Hepatocyte (in vitro differentiated cells): ENCODE data around the gene SYNJ2. TPM values are rescaled to one million over a fixed set of nuclear protein-coding genes. Genes with fewer than 3 reads are reported as not detected.

Experiments used
- DNase-seq: peaks from one replicate; pipeline ENCODE4 v3.0.0-alpha.2; 2016; ENCODE audit warnings: low spot score
- H2AFZ ChIP-seq: fragments of 200-600 bp; sonication (generic); 2 replicates; pipeline ENCODE4 v1.6.0; 2016; ENCODE audit warnings: antibody characterized with exemption, mild to moderate bottlenecking
- H3K27ac ChIP-seq: fragments of 200-600 bp; sonication (generic); 2 replicates; pipeline ENCODE4 v1.5.1; 2016; ENCODE audit warnings: mild to moderate bottlenecking
- H3K27me3 ChIP-seq: fragments of 200-600 bp; sonication (generic); 2 replicates; pipeline ENCODE4 v1.6.1; 2016
- H3K36me3 ChIP-seq: fragments of 200-600 bp; sonication (generic); replicated peaks from 2 replicates; pipeline ENCODE4 v1.5.1; 2016; ENCODE audit warnings: low read depth; ENCODE audit not compliant: insufficient read depth
- H3K4me1 ChIP-seq: fragments of 200-600 bp; sonication (generic); 2 replicates; pipeline ENCODE4 v1.5.1; 2016; ENCODE audit warnings: mild to moderate bottlenecking, moderate library complexity; ENCODE audit not compliant: insufficient read depth
- H3K4me2 ChIP-seq: fragments of 200-600 bp; sonication (generic); 2 replicates; pipeline ENCODE4 v1.6.0; 2016
- H3K4me3 ChIP-seq: fragments of 200-600 bp; sonication (generic); 2 replicates; pipeline ENCODE4 v1.5.1; 2016; ENCODE audit warnings: mild to moderate bottlenecking
- H3K79me2 ChIP-seq: fragments of 200-600 bp; sonication (generic); 2 replicates; pipeline ENCODE4 v1.6.0; 2017; ENCODE audit warnings: mild to moderate bottlenecking
- H3K9me2 ChIP-seq: fragments of 200-600 bp; sonication (generic); replicated peaks from 2 replicates; pipeline ENCODE4 v1.6.0; 2017; ENCODE audit warnings: mild to moderate bottlenecking; ENCODE audit not compliant: insufficient read depth
- H3K9me3 ChIP-seq: fragments of 200-600 bp; sonication (generic); 2 replicates; pipeline ENCODE4 v1.5.1; 2016; ENCODE audit warnings: low read depth, mild to moderate bottlenecking
- H4K20me1 ChIP-seq: fragments of 200-600 bp; sonication (generic); 2 replicates; pipeline ENCODE4 v1.6.0; 2016; ENCODE audit warnings: mild to moderate bottlenecking; ENCODE audit not compliant: insufficient read depth, poor library complexity, severe bottlenecking
- CTCF ChIP-seq: fragments of 200-600 bp; sonication (generic); IDR thresholded peaks from 2 replicates; pipeline ENCODE4 v1.5.1; 2016; ENCODE audit warnings: antibody characterized with exemption, mild to moderate bottlenecking; ENCODE audit not compliant: poor library complexity
- EZH2 ChIP-seq: fragments of 200-600 bp; sonication (generic); IDR thresholded peaks from 2 replicates; pipeline ENCODE4 v1.6.1; 2016; ENCODE audit warnings: antibody characterized with exemption, mild to moderate bottlenecking, borderline replicate concordance
- EZH2phosphoT487 ChIP-seq: fragments of 200-600 bp; sonication (generic); IDR thresholded peaks from one replicate; pipeline ENCODE4 v1.6.1; 2018; ENCODE audit warnings: antibody characterized with exemption, mild to moderate bottlenecking, low read depth, moderate library complexity; ENCODE audit not compliant: unreplicated experiment, severe bottlenecking
- WGBS: methylation state at CpG from one replicate; pipeline ENCODE4 v1.1.6; 2016; ENCODE audit warnings: low lambda C conversion rate; ENCODE audit errors: missing lambda C conversion rate; 5-methylcytosine and 5-hydroxymethylcytosine counted together
- polyA plus RNA-seq: library from polyadenylated mRNA; unstranded; fragments of >200 nt; fragmentation: Nextera tagmentation; extraction: Ambion mirVana; gene quantifications from 2 replicates; pipeline ENCODE4 v1.2.1, GENCODE V29; 2016
- total RNA-seq: library from RNA; depleted of rRNA; stranded (reverse); fragments of >200 nt; gene quantifications from 2 replicates; pipeline ENCODE4 v1.2.3, GENCODE V29; 2014

The SYNJ2 gene
- total and polyA plus RNA-seq, 2 experiments from 2014 or later = 15.4 to 21.4 TPM

- Histone ChIP-seq H3K27ac (peak overlapping the region; percentile 79), H4K20me1 (no peaks in the 10 kb centered on the region), H3K4me2 (no peak overlapping the region), H3K79me2 (no peaks in the 10 kb centered on the region), H3K36me3 (no peaks in the 10 kb centered on the region), H3K27me3 (no peaks in the 10 kb centered on the region), H3K9me2 (no peaks in the 10 kb centered on the region), H3K4me1 (peaks cover 10% of the 10 kb centered on the region), H2AFZ (no peak overlapping the region), H3K4me3 (no peak overlapping the region), H3K9me3 (no peaks in the 10 kb centered on the region)
- DNase-seq = no peak
- no peak for TF ChIP-seq CTCF
- TF ChIP-seq EZH2 = no peak
- no peak for TF ChIP-seq EZH2phosphoT487
- 96% methylated on average over 6 of the region's 6 CpGs for WGBS
These were observed 88.1 kb downstream of the SYNJ2 start for GRCh38 chr6:158069800-158070195.

DNA sequence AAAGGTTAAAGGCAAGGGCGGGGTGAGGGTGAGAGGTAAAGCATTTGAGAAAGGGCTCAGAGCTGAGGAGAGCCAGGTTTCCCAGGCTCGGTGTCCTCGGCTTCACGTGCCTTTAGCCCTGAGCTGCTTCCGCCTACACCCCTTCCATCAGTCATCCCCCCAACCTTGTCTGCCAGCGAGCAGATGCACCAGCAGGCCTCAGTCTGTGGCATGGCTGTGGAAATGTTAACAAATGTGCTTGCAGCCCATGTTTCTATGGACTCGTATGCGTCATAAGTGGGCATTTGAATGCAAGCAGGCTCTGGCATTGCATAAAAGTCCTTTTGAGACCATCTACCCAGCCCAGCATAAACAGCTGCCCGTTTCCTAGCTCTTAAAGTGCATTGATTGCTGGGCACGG lies 88.8 kb downstream of the SYNJ2 start:
- Histone ChIP-seq H3K36me3 (no peaks in the 10 kb centered on the region), H4K20me1 (no peaks in the 10 kb centered on the region), H3K4me2 (no peak overlapping the region), H2AFZ (no peak overlapping the region), H3K79me2 (no peaks in the 10 kb centered on the region), H3K27me3 (no peaks in the 10 kb centered on the region), H3K9me2 (no peaks in the 10 kb centered on the region), H3K9me3 (no peaks in the 10 kb centered on the region), H3K4me1 (peaks cover 10% of the 10 kb centered on the region), H3K4me3 (no peak overlapping the region), H3K27ac (no peak overlapping the region)
- WGBS = 95% methylated on average over 10 of the region's 10 CpGs
- no peak for DNase-seq
- TF ChIP-seq EZH2phosphoT487 (no peak), EZH2 (no peak), CTCF (no peak)

- H3K79me2 ChIP-seq = no peaks in the 10 kb centered on the region
- peaks cover 10% of the 10 kb centered on the region for H3K4me1 ChIP-seq
- H3K27ac ChIP-seq = no peak overlapping the region
- no peaks in the 10 kb centered on the region for H3K9me3 ChIP-seq
- no peaks in the 10 kb centered on the region for H3K9me2 ChIP-seq
- H3K4me2 ChIP-seq = no peak overlapping the region
- no peaks in the 10 kb centered on the region for H3K36me3 ChIP-seq
- no peak for DNase-seq
- no peak overlapping the region for H2AFZ ChIP-seq
- WGBS = 93% methylated on average over 34 of the region's 34 CpGs
- no peak for TF ChIP-seq EZH2phosphoT487
- no peak for TF ChIP-seq EZH2
- TF ChIP-seq CTCF = no peak
- no peaks in the 10 kb centered on the region for H4K20me1 ChIP-seq
- H3K4me3 ChIP-seq = no peak overlapping the region
- H3K27me3 ChIP-seq = no peaks in the 10 kb centered on the region
These were observed 89.7 kb downstream of the SYNJ2 start for GRCh38 chr6:158071121-158072082.
